Globus pallidus (tissue), 1 donor: Measurements from ENCODE around the gene GPR141.

Experiments used
- DNase-seq: peaks from one replicate; pipeline ENCODE4 v3.0.0-alpha.2; 2015; ENCODE audit warnings: low spot score

The GPR141 gene

GRCh38 chr7:37683246-37684120, at the start of gene GPR141:
Gene GPR141 (plus strand): TSS chr7:37683766. CDS start chr7:37740394, 56,628 bp downstream.
- DNase-seq: peak; percentile 41

GRCh38 chr7:37635346-37635745, 48.2 kb upstream of the GPR141 start:
- DNase-seq: no peak

- DNase-seq: no peak
These were observed 41.5 kb upstream of the GPR141 start for GRCh38 chr7:37642028-37642540.

GRCh38 chr7:37643876-37644275, 39.7 kb upstream of the GPR141 start:
- peak; percentile 17 for DNase-seq

GRCh38 chr7:37645282-37646050, 38.1 kb upstream of the GPR141 start:
- DNase-seq: no peak

GRCh38 chr7:37656913-37657530, 26.5 kb upstream of the GPR141 start:
- DNase-seq: no peak

- DNase-seq: no peak
These were observed 25.8 kb upstream of the GPR141 start for GRCh38 chr7:37657816-37658215.

GRCh38 chr7:37659971-37660565, 23.5 kb upstream of the GPR141 start:
- DNase-seq: no peak

- DNase-seq: no peak
These were observed 23.0 kb upstream of the GPR141 start for GRCh38 chr7:37660614-37661013.

GRCh38 chr7:37663693-37664092, 19.9 kb upstream of the GPR141 start:
- DNase-seq: no peak

GRCh38 chr7:37665352-37666022, 18.1 kb upstream of the GPR141 start:
- DNase-seq: no peak

GRCh38 chr7:37666026-37666799, 17.4 kb upstream of the GPR141 start:
- DNase-seq: no peak

- no peak for DNase-seq
These were observed 13.7 kb upstream of the GPR141 start for GRCh38 chr7:37669818-37670217.

- no peak for DNase-seq
These were observed 13.1 kb upstream of the GPR141 start for GRCh38 chr7:37670436-37670835.

- no peak for DNase-seq
These were observed 11.7 kb upstream of the GPR141 start for GRCh38 chr7:37671876-37672275.

- DNase-seq: no peak
These were observed 10.6 kb upstream of the GPR141 start for GRCh38 chr7:37672926-37673325.

GRCh38 chr7:37673523-37673922, 10.0 kb upstream of the GPR141 start:
- DNase-seq: no peak

GRCh38 chr7:37674531-37674930, 9.0 kb upstream of the GPR141 start:
- DNase-seq: peak; percentile 41

- no peak for DNase-seq
These were observed 7.8 kb upstream of the GPR141 start for GRCh38 chr7:37675749-37676148.

GRCh38 chr7:37684927-37685326, 1.4 kb downstream of the GPR141 start:
- DNase-seq: no peak
